HepG2 (cell line): Measurements from ENCODE around the gene CDC37L1. TPM values are rescaled to one million over a fixed set of nuclear protein-coding genes. Genes with fewer than 3 reads are reported as not detected.

Experiments
- ATF4 ChIP-seq, 2 experiments: fragments of 450-650 bp in 1 of 2; sonication (generic) in 1 of 2; formaldehyde crosslinking; IDR thresholded peaks; 2 replicates each; pipeline versions ENCODE4 v1.5.0 to v1.8.0; 2020 to 2022; ENCODE audit warnings: mild to moderate bottlenecking in 1 of 2, missing genetic modification reagents in 1 of 2
- CEBPB ChIP-seq: IDR thresholded peaks from 2 replicates; pipeline ENCODE4 v1.6.1; 2011; ENCODE audit warnings: low read depth, low read length, improper control_type of control experiment, borderline replicate concordance
- ETV5 ChIP-seq: IDR thresholded peaks from 2 replicates; pipeline ENCODE4 v1.6.1; 2018; ENCODE audit warnings: missing biosample characterization, missing genetic modification reagents, inconsistent platforms, borderline replicate concordance
- EZH2 ChIP-seq: conservative IDR thresholded peaks from 2 replicates; pipeline ENCODE4 v1.6.1; 2012; ENCODE audit warnings: mild to moderate bottlenecking, low read depth, low read length, moderate library complexity
- FOSL2 ChIP-seq: sonication (generic); formaldehyde crosslinking; IDR thresholded peaks from 2 replicates; pipeline ENCODE4 v1.4.0; 2020; ENCODE audit warnings: missing genetic modification reagents
- FOXA3 ChIP-seq: IDR thresholded peaks from 2 replicates; pipeline ENCODE4 v1.6.1; 2016; ENCODE audit warnings: missing genetic modification reagents, missing compliant biosample characterization
- GATAD2A ChIP-seq: IDR thresholded peaks from 2 replicates; pipeline ENCODE4 v1.6.1; 2016
- MBNL3 ChIP-seq: fragments of 250-450 bp; sonication (Bioruptor Pico); conservative IDR thresholded peaks from 2 replicates; pipeline ENCODE4 v1.8.0; 2022; ENCODE audit warnings: mild to moderate bottlenecking, inconsistent platforms
- MYC ChIP-seq: sonication (generic); formaldehyde crosslinking; IDR thresholded peaks from 2 replicates; pipeline ENCODE4 v1.9.0; 2021; ENCODE audit warnings: missing genetic modification reagents, borderline replicate concordance
- SAP130 ChIP-seq: IDR thresholded peaks from 2 replicates; pipeline ENCODE4 v1.6.1; 2016; ENCODE audit warnings: low read depth
- ZKSCAN8 ChIP-seq: IDR thresholded peaks from 2 replicates; pipeline ENCODE4 v1.6.1; 2016; ENCODE audit warnings: borderline replicate concordance, missing genetic modification reagents, missing compliant biosample characterization
- polyA plus RNA-seq, 8 experiments: library from polyadenylated mRNA; depleted of rRNA in 3 of 8; stranded (reverse) in 7 of 8; unstranded in 1 of 8; fragments of >200 nt; fragmentation: Illumina TruSeq in 4 of 8; extraction: Trizol in 4 of 8; gene quantifications; 2 replicates each; pipeline versions ENCODE4 v1.2.1 to v1.2.3, GENCODE V29; 2011 to 2016; ENCODE audit warnings: low read depth in 4 of 8, missing spikeins in 1 of 8, mixed read lengths in 1 of 8; ENCODE audit not compliant: insufficient read depth in 1 of 8
- total RNA-seq, 5 experiments: library from RNA; depleted of rRNA; stranded (reverse); fragments of >200 nt; fragmentation: Illumina TruSeq; extraction: Trizol; gene quantifications; 2 replicates each; pipeline ENCODE4 v1.2.3, GENCODE V29; 2016; ENCODE audit warnings: low read depth in 1 of 5
- TF ChIP-seq, protein P1 (sequence below): sonication (generic); formaldehyde crosslinking; IDR thresholded peaks from 2 replicates; pipeline ENCODE4 v1.5.0; 2020; ENCODE audit warnings: missing genetic modification reagents
- TF ChIP-seq, protein P2 (sequence below): sonication (generic); formaldehyde crosslinking; IDR thresholded peaks from 2 replicates; pipeline ENCODE4 v1.4.0; 2020; ENCODE audit warnings: low read depth, mild to moderate bottlenecking, missing genetic modification reagents

Gene CDC37L1
- total and polyA plus RNA-seq, 2 of the 13 experiments (the other 11 are each of a cell fraction or from before 2014, with no cell fraction given) = 5.5 to 17.0 TPM

GRCh38 chr9:4674783-4675182, 4.6 kb upstream of the CDC37L1 start (continued):
- TF ChIP-seq EZH2 (no peak), MYC (no peak), ATF4 (CRISPR knock-in tag; IDR thresholded peaks at IDR 0.05) (peak in 1 of 2 experiments; percentile 81; a peak in 2 of 4 replicates), GATAD2A (CRISPR knock-in tag) (peak; percentile 59), ETV5 (no peak), FOSL2 (CRISPR knock-in tag) (peak; percentile 48; the same call in 1 of the 2 replicates), FOXA3 (CRISPR knock-in tag) (0 out of 2 replicates have a peak, but pooled peaks have one; percentile 25), CEBPB (peak; percentile 81; the same call in 1 of the 2 replicates), ZKSCAN8 (CRISPR knock-in tag) (no peak), SAP130 (CRISPR knock-in tag) (peak; percentile 40; the same call in 1 of the 2 replicates), MBNL3 (no peak)
- TF ChIP-seq, protein P1, sequence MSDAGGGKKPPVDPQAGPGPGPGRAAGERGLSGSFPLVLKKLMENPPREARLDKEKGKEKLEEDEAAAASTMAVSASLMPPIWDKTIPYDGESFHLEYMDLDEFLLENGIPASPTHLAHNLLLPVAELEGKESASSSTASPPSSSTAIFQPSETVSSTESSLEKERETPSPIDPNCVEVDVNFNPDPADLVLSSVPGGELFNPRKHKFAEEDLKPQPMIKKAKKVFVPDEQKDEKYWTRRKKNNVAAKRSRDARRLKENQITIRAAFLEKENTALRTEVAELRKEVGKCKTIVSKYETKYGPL (CRISPR knock-in tag) = peak; percentile 34; the same call in 1 of the 2 replicates
- TF ChIP-seq, protein P2, sequence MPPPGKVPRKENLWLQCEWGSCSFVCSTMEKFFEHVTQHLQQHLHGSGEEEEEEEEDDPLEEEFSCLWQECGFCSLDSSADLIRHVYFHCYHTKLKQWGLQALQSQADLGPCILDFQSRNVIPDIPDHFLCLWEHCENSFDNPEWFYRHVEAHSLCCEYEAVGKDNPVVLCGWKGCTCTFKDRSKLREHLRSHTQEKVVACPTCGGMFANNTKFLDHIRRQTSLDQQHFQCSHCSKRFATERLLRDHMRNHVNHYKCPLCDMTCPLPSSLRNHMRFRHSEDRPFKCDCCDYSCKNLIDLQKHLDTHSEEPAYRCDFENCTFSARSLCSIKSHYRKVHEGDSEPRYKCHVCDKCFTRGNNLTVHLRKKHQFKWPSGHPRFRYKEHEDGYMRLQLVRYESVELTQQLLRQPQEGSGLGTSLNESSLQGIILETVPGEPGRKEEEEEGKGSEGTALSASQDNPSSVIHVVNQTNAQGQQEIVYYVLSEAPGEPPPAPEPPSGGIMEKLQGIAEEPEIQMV = no peak
- TF ChIP-seq, all 625 proteins: peak for 12
